Stimulated activated CD4-positive, alpha-beta T cell treated with anti-CD3 and anti-CD28 coated beads, Interleukin-1b, Interleukin-23, amount 100 ng/mL, for 4 hours (primary cell): ENCODE data around the gene SAXO2.
"Not testable (repeated sequence)": the region's sequence is repeated elsewhere in the genome, so short reads cannot be mapped to it uniquely, and the experiment has no call there.

Experiments used
- DNase-seq, 2 donors: peaks; one replicate each; pipeline ENCODE4 v3.0.0-alpha.2; 2020; ENCODE audit warnings: low read depth in 2 of 2

The SAXO2 gene

GRCh38 chr15:82262422-82263026 is at the start of gene SAXO2, which contains the start of gene EFL1:
SAXO2 (plus strand) TSS chr15:82262818; CDS start chr15:82262880, 62 bp downstream.
EFL1 (minus strand) TSS chr15:82262734; CDS start chr15:82261778, 956 bp downstream.
- DNase-seq, result peak; percentile 68 to 87

GRCh38 chr15:82216092-82216491 is 46.5 kb upstream of the SAXO2 start:
- DNase-seq, result not testable (repeated sequence)

GRCh38 chr15:82221535-82221934 is 41.1 kb upstream of the SAXO2 start:
- DNase-seq, result peak in 1 of 2 donors; percentile 2

GRCh38 chr15:82228750-82229149 is 33.9 kb upstream of the SAXO2 start:
- no peak for DNase-seq

- DNase-seq, result no peak
Measured at GRCh38 chr15:82231233-82231632, 31.4 kb upstream of the SAXO2 start.

- DNase-seq, result no peak
Measured at GRCh38 chr15:82231842-82232241, 30.8 kb upstream of the SAXO2 start.

GRCh38 chr15:82237944-82238534 is 24.6 kb upstream of the SAXO2 start:
- not testable (repeated sequence) for DNase-seq

- no peak for DNase-seq
Measured at GRCh38 chr15:82239685-82240391, 22.8 kb upstream of the SAXO2 start.

GRCh38 chr15:82241836-82242499 is 20.6 kb upstream of the SAXO2 start:
- DNase-seq, result not testable (repeated sequence)

GRCh38 chr15:82243644-82244043 is 19.0 kb upstream of the SAXO2 start:
- DNase-seq, result not testable (repeated sequence)

- not testable (repeated sequence) for DNase-seq
Measured at GRCh38 chr15:82245956-82246355, 16.7 kb upstream of the SAXO2 start.

GRCh38 chr15:82248261-82248660 is 14.4 kb upstream of the SAXO2 start:
- not testable (repeated sequence) for DNase-seq

GRCh38 chr15:82261566-82262421 is 824 bp upstream of the SAXO2 start:
- DNase-seq, result peak in 1 of 2 donors; percentile 7

GRCh38 chr15:82263350-82263749 is 732 bp downstream of the SAXO2 start:
- no peak for DNase-seq

GRCh38 chr15:82267137-82267536 is 4.5 kb downstream of the SAXO2 start:
- DNase-seq, result not testable (repeated sequence)

- DNase-seq, result not testable (repeated sequence)
Measured at GRCh38 chr15:82268454-82268853, 5.8 kb downstream of the SAXO2 start.

- no peak for DNase-seq
Measured at GRCh38 chr15:82272154-82272553, 9.5 kb downstream of the SAXO2 start.

- no peak for DNase-seq
Measured at GRCh38 chr15:82275410-82275809, 12.8 kb downstream of the SAXO2 start.

GRCh38 chr15:82281276-82281675 is 18.7 kb downstream of the SAXO2 start:
- not testable (repeated sequence) for DNase-seq

GRCh38 chr15:82282386-82282785 is 19.8 kb downstream of the SAXO2 start:
- DNase-seq, result not testable (repeated sequence)

GRCh38 chr15:82284381-82284780 is 21.8 kb downstream of the SAXO2 start:
- not testable (repeated sequence) for DNase-seq
